Measurements from ENCODE around the gene HCN3.
"Not testable (repeated sequence)": the region's sequence is repeated elsewhere in the genome, so short reads cannot be mapped to it uniquely, and the experiment has no call there.

Gene HCN3

GRCh38 chr1:155277070-155277901, at the start of gene HCN3:
TSS of gene HCN3 (plus strand) at chr1:155277463. CDS start at chr1:155277591, 128 bp downstream.
- peaks cover under 1% of the 10 kb centered on the region for H3K4me1 ChIP-seq (ENCODE audit: insufficient read depth, poor library complexity, severe bottlenecking)
- ATAC-seq (ENCODE audit: low read depth) (peak; percentile 70), DNase-seq (ENCODE audit: low spot score) (peak; percentile 95)
- H3K4me3 ChIP-seq (ENCODE audit: severe bottlenecking): peak within 1 kb of the TSS; percentile 53
- peak within 1 kb of the TSS; percentile 14 for H3K27ac ChIP-seq (ENCODE audit: poor library complexity, severe bottlenecking)
- H3K36me3 ChIP-seq (ENCODE audit: low read depth): peaks cover under 1% of the 10 kb centered on the region; the same call in 1 of the 2 replicates
- peak; percentile 93 for TF ChIP-seq CTCF (IDR thresholded peaks at IDR 0.05; ENCODE audit: poor library complexity, severe bottlenecking)
- H3K9me3 ChIP-seq (ENCODE audit: severe bottlenecking): no peaks in the 10 kb centered on the region
- no peaks in the 10 kb centered on the region for H3K27me3 ChIP-seq (ENCODE audit: insufficient read depth, poor library complexity, severe bottlenecking)

DNA sequence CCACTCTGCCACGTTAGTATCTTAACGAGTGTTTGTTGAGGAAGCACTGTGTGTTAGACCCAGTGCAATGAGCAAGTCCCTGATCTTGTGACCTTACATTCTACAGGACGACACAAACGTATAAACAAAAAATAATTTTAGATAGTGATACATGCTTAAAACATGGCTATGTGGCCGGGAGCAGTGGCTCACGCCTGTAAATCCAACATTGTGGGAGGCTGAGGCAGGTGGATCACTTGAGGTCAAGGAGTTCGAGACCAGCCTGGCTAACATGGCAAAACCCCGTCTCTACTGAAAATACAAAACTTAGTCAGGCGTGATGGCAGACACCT, 49.2 kb upstream of the HCN3 start:
- Histone ChIP-seq H3K4me1 (ENCODE audit: insufficient read depth, poor library complexity, severe bottlenecking) (peaks cover 19% of the 10 kb centered on the region), H3K27ac (ENCODE audit: poor library complexity, severe bottlenecking) (peak overlapping the region; percentile 73), H3K36me3 (ENCODE audit: low read depth) (no peaks in the 10 kb centered on the region; the same call in 1 of the 2 replicates), H3K27me3 (ENCODE audit: insufficient read depth, poor library complexity, severe bottlenecking) (no peaks in the 10 kb centered on the region), H3K9me3 (ENCODE audit: severe bottlenecking) (no peaks in the 10 kb centered on the region), H3K4me3 (ENCODE audit: severe bottlenecking) (peak overlapping the region; percentile 45)
- TF ChIP-seq CTCF (IDR thresholded peaks at IDR 0.05; ENCODE audit: poor library complexity, severe bottlenecking): no peak
- DNase-seq (ENCODE audit: low spot score) (no peak), ATAC-seq (ENCODE audit: low read depth) (no peak)

DNA sequence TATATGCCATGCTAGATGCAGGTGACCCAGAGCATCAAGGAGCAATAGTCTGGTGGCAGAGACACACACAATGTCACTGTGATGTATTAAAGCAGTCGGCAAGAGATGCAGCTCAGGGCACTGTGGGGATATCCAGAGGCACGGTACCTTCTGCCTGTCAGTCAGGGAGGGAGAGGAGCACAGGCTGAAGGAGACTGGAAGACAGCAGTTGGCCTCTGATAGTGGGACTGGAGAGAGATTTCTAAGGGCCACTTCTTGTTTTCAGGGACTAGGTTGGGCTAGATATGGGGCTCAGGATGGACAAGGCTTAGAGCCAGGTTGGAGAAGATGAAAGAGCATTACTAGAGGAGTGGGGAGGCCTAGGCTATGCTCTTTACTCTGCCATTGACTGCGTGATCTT, 46.0 kb upstream of the HCN3 start:
- H3K9me3 ChIP-seq (ENCODE audit: severe bottlenecking); H3K4me3 ChIP-seq (ENCODE audit: severe bottlenecking); ATAC-seq (ENCODE audit: low read depth); H3K27ac ChIP-seq (ENCODE audit: poor library complexity, severe bottlenecking); H3K27me3 ChIP-seq (ENCODE audit: insufficient read depth, poor library complexity, severe bottlenecking); H3K36me3 ChIP-seq (ENCODE audit: low read depth); DNase-seq (ENCODE audit: low spot score); H3K4me1 ChIP-seq (ENCODE audit: insufficient read depth, poor library complexity, severe bottlenecking): not testable (repeated sequence)

DNA sequence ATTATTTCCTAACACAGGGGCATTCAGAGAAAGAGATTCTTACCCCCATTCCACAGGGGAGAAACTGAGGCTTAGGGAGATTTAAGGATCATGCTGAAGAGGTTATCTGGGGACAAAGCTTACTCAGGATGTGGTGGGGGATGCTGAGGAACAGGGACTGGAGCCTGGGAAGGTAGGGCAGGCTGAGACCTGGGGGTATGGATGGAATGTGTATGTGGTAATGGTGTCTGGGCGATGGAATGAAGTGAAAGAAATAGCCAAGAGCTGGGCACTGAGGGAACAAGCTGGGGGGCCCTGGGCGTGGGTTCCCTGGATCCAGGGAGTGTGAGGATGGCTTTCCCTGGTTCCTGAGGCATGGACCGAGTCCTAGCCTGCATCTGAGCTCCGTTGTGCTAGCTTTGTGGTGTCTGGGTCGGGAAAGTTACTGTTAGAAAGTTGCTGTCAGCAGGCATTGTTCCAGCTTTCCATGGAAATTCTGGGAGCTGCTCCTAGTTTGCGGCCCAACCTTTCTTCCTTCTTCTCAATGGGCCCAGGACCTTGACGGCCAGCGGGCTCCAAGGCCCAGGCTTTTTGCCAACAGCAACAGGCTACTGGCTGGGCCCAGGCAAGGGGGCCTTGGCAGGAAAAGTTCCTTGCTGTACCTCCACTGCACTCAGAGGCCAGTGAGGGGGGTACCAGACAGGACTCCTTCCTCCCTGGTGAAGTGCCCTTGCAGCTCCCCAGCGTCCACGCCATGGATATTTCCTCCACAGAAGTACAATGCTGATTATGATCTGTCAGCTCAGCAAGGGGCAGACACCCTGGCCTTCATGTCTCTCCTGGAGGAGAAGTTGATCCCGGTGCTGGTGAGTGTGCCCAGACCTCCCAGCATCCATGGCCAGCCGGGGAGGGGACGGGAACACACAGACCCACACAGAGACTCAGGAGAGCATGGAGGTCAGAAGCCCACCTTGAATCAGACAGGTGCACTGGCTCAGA, 45.0 kb upstream of the HCN3 start:
- H3K4me1 ChIP-seq (ENCODE audit: insufficient read depth, poor library complexity, severe bottlenecking); H3K9me3 ChIP-seq (ENCODE audit: severe bottlenecking); DNase-seq (ENCODE audit: low spot score); H3K27me3 ChIP-seq (ENCODE audit: insufficient read depth, poor library complexity, severe bottlenecking); H3K27ac ChIP-seq (ENCODE audit: poor library complexity, severe bottlenecking); H3K36me3 ChIP-seq (ENCODE audit: low read depth); ATAC-seq (ENCODE audit: low read depth); H3K4me3 ChIP-seq (ENCODE audit: severe bottlenecking): not testable (repeated sequence)

DNA sequence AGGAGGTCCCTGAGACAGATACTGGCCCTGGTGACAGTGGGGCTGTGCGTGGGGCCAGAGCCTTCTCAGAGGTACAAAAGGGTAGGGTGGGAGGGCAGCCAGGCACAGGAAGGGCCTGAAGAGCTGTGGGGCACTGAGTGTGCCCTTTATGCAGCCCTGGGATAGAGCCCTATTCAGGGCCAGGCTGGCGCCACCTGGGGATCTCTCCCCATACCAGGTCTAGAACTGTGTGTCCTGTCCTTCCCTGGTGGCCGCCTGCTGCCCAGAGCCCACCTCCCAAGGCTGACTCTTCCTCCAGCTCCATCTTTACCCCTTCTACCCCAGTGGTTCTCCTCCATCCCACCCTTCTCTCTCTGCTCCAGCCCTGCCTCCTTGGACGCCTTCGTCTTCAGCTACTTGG, 43.8 kb upstream of the HCN3 start:
- not testable (repeated sequence) for ATAC-seq (ENCODE audit: low read depth); DNase-seq (ENCODE audit: low spot score)

GRCh38 chr1:155235375-155235774, 41.9 kb upstream of the HCN3 start:
- not testable (repeated sequence) for H3K27me3 ChIP-seq (ENCODE audit: insufficient read depth, poor library complexity, severe bottlenecking); H3K4me3 ChIP-seq (ENCODE audit: severe bottlenecking); H3K27ac ChIP-seq (ENCODE audit: poor library complexity, severe bottlenecking); ATAC-seq (ENCODE audit: low read depth); H3K9me3 ChIP-seq (ENCODE audit: severe bottlenecking); DNase-seq (ENCODE audit: low spot score); H3K36me3 ChIP-seq (ENCODE audit: low read depth); H3K4me1 ChIP-seq (ENCODE audit: insufficient read depth, poor library complexity, severe bottlenecking)

More for the DNA sequence above, 43.8 kb upstream of the HCN3 start:
- not testable (repeated sequence) for H3K27ac ChIP-seq (ENCODE audit: poor library complexity, severe bottlenecking); H3K4me3 ChIP-seq (ENCODE audit: severe bottlenecking); H3K4me1 ChIP-seq (ENCODE audit: insufficient read depth, poor library complexity, severe bottlenecking); H3K9me3 ChIP-seq (ENCODE audit: severe bottlenecking); H3K36me3 ChIP-seq (ENCODE audit: low read depth); H3K27me3 ChIP-seq (ENCODE audit: insufficient read depth, poor library complexity, severe bottlenecking)

Measured in RWPE2 (cell line).